AG09319 (cell line): ENCODE results near the gene TBL3.
"Not testable (repeated sequence)": the region's sequence is repeated elsewhere in the genome, so short reads cannot be mapped to it uniquely, and the experiment has no call there.

Experiments
- DNase-seq: peaks from one replicate; pipeline ENCODE4 v3.0.0-alpha.2; 2010; ENCODE audit warnings: low read depth; ENCODE audit errors: extremely low read depth
- TF ChIP-seq, protein P1 (sequence below): IDR thresholded peaks from 2 replicates; pipeline ENCODE4 v1.5.1; 2011; ENCODE audit warnings: low read depth, mild to moderate bottlenecking, inconsistent platforms, low read length, moderate library complexity

Gene TBL3

DNA sequence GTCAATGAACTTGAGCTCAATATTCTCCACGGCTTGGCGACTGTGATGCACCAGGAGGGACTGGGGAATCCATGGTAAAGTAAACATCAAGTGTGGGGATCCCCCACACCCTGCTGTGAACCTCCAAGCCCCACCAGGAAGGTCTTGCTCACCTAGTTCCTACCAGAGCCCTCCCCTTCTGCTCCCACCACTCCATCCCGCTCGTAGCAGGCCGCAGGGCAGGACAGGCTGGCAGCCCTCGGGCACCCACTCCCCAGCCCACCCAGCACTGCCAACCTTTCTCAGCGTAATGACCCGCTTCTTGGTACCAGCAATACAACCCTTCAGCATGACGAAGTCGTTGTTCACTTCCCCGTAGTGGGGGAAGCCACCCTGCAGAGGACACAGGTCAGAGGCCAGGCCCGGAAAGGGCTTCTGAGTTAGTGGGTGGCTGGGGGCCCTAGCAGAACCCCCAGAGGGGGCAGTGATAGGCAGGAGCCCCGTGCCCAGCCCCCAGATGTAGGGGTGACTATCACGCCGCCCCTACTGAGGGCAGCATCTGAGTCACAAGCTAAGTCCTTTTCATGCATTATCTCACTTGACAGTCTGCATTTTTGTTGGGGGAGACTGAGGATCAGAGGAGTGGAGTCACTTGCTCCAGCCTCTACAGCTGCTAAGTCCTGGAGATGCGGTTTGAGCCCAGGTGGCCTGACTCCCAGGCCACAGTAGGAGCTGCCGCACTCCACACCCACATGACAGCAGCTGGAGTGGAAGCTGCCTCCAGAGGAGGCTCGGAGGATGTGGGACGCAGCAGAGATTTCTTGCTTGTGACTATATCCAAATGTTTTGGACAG, 26.1 kb upstream of the TBL3 start:
- DNase-seq: no peak
- TF ChIP-seq, protein P1, sequence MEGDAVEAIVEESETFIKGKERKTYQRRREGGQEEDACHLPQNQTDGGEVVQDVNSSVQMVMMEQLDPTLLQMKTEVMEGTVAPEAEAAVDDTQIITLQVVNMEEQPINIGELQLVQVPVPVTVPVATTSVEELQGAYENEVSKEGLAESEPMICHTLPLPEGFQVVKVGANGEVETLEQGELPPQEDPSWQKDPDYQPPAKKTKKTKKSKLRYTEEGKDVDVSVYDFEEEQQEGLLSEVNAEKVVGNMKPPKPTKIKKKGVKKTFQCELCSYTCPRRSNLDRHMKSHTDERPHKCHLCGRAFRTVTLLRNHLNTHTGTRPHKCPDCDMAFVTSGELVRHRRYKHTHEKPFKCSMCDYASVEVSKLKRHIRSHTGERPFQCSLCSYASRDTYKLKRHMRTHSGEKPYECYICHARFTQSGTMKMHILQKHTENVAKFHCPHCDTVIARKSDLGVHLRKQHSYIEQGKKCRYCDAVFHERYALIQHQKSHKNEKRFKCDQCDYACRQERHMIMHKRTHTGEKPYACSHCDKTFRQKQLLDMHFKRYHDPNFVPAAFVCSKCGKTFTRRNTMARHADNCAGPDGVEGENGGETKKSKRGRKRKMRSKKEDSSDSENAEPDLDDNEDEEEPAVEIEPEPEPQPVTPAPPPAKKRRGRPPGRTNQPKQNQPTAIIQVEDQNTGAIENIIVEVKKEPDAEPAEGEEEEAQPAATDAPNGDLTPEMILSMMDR: no peak

DNA sequence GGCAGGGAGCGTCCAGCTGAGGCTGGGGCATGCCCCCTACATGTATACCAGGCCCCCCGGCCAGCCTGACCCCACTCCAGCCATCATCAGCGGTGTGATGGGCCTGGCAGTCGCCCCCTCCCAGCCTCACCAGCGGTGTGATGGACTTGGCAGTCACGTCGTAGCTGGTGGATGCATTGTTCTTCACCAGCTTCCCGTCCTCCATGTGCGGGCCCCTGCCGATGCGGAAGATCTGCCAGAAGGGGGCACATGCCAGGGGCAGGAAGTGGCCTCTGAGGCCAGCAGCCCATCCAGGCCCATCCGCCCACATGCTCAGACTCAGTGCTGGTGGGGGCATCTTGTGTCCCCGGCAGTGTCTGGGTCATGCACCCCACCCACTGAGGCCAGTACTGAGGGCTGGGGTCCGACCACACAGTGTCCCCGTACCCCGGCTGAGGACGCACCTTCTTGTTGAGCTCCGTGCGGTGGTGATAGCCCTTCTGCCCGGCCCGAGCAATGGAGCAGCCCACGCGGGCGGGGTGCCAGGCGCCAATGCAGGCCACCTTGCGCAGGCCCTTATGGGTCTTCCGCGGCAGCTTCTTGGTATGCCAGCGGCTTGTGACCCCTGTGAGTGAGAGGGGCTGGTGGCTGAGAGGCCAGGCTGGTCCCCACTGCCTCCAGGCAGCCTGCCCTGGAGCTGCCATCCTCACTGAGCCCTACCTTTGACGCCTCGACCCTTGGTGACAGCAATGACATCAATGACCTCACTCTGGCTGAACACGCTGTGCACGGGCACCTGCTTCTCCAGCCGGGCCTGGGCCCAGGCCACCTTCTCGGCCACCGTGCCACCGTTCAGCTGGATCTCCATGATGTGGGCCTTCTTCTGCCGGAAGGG, 25.1 kb upstream of the TBL3 start:
- no peak for DNase-seq
- TF ChIP-seq, protein P1: no peak

DNA sequence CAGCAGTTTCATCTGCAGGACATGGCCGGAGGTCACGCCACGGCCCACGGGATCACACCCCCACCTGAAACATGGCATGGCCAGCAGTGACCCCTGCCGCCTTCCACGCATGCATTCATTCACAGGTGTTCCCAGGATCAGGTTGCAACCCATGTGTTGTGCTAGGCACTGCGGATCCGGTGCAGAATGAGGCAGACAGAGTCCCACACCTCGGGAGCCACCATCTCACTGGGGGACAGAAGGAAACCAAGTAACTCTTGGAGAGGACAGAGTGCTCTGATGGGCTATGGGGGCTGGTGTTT, 24.5 kb upstream of the TBL3 start:
- TF ChIP-seq, protein P1: no peak
- no peak for DNase-seq

DNA sequence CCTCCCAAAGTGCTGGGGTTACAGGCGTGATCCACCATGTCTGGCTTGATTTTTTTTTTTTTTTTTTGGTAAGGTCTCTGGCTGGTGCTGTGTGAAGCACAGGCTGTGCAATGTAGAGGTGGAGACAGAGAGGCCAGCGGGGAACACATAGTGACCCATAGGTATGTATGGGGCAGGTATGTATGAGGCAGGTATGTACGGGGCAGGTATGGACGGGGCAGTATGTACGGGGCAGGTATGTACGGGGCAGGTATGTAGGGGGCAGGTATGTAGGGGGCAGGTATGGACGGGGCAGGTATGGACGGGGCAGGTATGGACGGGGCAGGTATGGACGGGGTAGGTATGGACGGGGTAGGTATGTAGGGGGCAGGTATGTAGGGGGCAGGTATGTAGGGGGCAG, 22.3 kb upstream of the TBL3 start:
- no peak for DNase-seq
- TF ChIP-seq, protein P1: no peak

DNA sequence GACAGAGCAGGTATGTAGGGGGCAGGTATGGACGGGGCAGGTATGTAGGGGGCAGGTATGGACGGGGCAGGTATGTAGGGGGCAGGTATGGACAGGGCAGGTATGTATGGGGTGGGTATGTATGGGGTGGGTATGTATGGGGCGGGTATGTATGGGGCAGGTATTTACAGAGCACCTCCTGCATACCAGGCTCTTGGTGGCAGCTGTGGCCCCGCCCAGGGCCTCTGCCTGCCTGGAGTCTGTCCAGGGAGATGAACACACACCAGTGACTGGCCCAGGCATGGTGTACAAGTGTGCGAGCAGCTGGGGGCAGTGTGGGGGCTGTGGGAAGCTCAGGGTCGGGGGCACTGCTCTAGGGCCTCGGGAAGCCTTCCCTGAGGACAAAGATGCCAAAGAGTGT, 21.8 kb upstream of the TBL3 start:
- TF ChIP-seq, protein P1: no peak
- no peak for DNase-seq

DNA sequence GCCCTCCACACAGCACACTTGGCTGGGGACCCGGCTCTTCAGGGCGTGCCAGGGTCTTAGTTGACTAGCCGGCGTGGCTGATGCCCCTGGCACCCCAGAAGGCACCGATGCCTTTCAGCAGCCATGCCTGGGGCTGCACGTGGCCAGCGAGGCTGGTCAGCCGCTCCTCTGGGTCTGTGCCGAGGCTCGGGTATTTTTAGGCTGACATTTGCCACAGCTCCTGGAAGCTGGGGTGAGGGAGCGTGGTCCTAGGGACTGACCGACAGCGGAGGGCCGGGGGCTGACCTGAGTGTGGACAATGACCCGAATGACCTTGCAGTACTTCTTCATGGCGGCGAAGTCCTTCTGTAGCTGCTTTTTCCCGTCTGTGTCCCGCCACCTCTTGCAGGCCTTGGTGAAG, 21.3 kb upstream of the TBL3 start:
- TF ChIP-seq, protein P1: no peak
- DNase-seq: no peak

DNA sequence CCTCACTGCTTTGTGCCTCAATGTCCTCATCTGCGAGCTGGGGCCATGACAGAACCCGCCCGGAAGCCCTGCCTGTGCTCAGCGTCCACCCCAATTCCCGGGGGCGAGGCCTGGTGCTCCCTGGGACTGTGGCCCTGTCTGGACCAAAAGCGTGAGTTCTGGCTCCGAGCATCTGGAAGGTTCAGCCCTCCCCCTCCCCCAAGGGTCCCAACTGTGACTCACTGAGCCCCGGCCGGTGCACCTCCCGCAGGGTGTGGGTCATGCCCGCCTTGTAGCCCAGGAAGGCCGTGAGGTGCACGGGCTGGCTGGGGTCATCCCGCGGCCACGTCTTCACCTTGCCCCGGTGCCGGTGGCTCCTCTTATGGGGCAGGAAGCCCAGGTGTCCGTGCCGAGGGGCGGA, 18.1 kb upstream of the TBL3 start:
- TF ChIP-seq, protein P1: no peak

DNA sequence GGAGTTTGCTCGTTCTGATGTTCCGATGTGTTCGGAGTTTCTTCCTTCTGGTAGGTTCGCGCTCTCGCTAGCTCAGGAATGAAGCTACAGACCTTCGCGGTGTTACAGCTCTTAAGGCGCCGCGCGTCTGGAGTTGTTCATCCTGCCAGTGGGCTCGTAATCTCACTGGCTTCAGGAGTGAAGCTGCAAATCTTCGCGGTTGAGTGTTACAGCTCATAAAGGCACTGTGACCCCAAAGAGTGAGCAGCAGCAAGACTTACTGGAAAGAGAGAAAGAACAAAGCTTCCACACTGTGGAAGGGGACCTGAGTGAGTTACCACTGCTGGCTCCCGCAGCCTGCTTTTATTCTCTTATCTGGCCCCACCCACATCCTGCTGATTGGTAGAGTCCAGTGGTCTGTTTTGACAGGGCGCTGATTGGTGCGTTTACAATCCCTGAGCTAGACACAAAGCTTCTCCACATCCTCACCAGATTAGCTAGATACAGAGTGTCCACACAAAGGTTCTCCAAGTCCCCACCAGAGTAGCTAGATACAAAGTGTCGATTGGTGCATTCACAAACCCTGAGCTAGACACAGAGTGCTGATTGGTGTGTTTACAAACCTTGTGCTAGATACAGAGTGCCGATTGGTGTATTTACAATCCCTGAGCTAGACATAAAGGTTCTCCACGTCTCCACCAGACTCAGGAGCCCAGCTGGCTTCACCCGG, 14.3 kb upstream of the TBL3 start:
- not testable (repeated sequence) for DNase-seq

More for the DNA sequence above, 18.1 kb upstream of the TBL3 start:
- no peak for DNase-seq

DNA sequence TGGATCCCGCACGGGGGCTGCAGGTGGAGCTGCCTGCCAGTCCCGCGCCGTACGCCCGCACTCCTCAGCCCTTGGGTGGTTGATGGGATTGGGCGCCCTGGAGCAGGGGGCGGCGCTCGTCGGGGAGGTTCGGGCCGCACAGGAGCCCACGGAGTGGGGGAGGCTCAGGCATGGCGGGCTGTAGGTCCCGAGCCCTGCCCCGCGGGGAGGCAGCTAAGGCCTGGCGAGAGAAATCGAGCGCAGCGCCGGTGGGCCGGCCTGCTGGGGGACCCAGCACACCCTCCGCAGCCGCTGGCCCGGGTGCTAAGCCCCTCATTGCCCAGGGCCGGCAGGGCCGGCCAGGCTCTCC, 13.7 kb upstream of the TBL3 start:
- not testable (repeated sequence) for DNase-seq
